Activated CD4-positive, alpha-beta T cell treated with anti-CD3 and anti-CD28 coated beads for 4 hours (primary cell): ENCODE measurements around the gene SCPEP1.
"Not testable (repeated sequence)": the region's sequence is repeated elsewhere in the genome, so short reads cannot be mapped to it uniquely, and the experiment has no call there.

ENCODE experiments used
- DNase-seq, 2 donors: peaks; one replicate each; pipeline ENCODE4 v3.0.0-alpha.2; 2020

The SCPEP1 gene, protein sequence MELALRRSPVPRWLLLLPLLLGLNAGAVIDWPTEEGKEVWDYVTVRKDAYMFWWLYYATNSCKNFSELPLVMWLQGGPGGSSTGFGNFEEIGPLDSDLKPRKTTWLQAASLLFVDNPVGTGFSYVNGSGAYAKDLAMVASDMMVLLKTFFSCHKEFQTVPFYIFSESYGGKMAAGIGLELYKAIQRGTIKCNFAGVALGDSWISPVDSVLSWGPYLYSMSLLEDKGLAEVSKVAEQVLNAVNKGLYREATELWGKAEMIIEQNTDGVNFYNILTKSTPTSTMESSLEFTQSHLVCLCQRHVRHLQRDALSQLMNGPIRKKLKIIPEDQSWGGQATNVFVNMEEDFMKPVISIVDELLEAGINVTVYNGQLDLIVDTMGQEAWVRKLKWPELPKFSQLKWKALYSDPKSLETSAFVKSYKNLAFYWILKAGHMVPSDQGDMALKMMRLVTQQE

DNA sequence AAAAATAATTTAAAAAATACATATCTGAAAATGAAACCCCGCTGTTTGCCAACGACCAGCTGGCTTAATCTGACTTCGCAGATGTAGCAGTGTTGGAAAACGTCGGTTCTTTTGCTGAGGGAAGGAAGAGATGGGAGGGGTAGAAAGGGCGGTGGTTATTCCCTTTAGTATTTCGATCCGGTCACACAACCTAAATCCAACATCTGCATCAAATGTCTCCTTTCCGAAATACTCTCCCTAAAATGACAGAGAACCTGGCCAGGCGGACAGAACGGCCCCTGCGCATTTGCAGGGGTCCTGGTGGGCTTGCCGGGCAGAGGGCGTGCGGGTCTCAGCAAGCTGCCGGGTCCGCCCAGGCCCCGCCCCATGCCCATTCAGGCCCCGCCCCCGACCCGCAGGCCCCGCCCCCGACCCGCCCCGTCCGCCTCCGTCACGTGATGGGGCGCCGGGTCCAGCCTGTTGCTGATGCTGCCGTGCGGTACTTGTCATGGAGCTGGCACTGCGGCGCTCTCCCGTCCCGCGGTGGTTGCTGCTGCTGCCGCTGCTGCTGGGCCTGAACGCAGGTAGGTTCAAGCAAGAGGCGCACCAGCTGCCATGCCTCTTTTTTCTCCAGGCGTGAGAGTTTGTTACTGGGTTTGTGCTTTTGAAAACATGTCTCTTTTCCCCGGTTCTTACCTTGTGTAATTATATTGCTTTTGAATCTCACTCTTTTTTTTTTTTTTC lies at the start of gene SCPEP1:
TSS of gene SCPEP1 (plus strand) at position 459 of the 723 bp plus-strand sequence. CDS start at position 488, 29 bp downstream.
- DNase-seq: peak; percentile 74 to 82

DNA sequence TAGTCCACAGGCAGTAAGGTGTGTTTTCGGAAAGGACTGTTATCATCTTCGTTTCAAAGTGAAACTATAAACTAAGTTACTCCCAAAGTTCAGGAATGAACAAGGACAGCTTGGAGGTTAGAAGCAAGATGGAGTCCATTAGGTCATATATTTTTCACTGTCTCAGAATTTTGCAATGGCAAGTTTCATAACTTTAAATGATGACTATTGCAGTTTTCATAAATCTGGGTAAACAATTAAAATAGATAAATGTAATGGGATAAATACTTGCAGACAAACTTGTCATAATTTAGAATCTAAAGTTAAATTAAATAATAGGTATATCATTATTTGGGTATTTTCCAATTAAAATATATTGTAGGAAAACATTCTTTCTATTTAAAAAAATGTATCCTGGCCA lies 49.3 kb upstream of the SCPEP1 start:
- no peak for DNase-seq

DNA sequence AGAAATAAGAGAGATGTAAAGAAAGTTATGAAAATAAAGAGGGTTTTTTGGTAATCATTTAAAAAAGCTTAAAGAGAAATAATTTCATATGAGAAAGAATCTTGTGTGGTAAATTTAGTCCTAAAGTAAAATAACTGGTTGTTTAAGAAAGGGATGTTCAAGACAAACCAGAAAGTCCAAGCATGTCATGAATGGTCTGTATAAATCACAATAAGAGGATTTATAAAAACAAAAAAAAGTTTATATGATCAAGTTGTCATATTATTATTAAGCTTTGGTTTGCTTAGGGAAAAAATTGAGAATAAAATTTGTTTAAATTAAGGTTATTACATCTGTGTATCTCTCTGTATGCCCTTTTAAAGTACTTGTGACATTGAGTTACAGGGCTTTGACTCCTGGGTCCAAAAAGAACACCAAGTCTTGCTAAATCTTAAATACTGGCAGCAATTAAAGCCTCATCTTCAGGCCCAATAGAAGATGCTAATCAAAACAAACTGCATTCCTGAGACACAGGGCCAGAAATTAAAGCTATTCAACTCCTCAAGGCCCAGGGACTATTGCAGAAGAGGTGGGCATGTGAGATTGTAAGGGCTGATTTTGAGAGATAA lies 48.5 kb upstream of the SCPEP1 start:
- no peak for DNase-seq

DNA sequence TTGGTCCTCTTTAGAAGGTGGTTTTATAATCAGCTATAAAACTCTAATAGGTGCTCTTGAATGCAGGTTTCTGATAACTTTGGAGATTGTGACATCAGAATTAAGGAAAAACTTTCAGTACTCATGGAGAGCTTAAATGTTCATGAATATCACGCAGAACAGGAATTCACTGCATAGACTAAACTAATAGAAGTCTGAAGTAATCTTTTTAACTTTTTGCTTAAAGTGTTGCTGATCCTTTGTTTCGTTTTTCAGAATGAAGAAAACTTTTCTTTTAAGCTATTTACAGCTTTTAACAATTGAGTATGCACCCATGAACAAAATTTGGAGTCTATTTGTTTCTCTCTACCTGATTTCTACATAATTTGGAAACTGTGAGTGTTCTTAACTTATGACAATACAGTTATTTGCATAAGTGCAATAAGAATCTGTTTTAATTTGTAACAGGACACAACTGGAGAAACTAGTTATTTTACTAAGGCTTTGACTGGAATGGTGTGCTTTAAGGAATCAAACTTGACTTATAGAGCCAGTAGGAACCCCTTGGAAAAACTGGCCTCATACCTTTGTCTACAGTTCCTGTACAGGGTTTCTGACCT lies 47.1 kb upstream of the SCPEP1 start:
- no peak for DNase-seq

DNA sequence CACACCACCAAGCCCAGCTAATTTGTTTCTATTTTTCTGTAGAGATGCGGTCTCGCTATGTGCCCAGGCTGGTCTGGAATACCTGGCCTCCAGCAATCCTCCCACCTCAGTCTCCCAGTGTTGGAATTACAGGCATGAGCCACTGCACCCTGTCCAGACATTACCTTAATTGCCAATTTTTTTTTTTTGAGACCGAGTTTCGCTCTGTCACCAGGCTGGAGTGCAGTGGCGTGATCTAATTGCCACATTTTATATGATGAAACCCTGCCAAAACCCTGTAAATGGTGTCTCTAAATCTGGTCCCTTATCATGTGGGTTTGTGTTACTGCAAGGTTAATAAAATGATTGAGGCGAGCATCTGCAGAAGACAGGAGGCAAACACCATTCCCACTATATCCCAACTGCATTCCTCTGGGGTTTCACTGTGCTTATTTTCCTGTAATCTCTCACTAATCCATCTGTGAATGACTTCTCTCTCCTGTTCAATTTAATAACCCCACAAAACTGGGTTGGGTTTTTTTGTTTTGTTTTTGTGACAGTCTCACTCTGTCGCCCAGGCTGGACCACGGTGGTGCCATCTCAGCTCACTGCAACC lies 44.7 kb upstream of the SCPEP1 start:
- DNase-seq: no peak

DNA sequence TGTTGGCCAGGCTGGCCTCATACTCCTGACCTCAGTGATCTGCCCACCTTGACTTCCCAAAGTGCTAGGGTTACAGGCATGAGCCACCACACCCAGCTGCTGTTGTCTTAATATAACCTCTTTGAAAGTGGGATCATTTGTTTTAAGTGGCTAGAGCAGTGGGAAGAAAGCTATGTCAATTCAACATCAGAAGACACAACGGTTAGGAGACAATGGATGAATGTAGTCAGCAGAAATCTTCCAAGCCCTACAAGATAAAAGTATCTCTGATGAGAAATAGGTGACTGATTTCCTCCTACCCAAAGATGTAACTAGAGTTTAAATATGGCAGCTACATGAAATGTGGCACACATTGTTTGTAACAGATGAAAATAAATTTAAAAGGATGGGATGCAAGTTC lies 44.1 kb upstream of the SCPEP1 start:
- no peak for DNase-seq

DNA sequence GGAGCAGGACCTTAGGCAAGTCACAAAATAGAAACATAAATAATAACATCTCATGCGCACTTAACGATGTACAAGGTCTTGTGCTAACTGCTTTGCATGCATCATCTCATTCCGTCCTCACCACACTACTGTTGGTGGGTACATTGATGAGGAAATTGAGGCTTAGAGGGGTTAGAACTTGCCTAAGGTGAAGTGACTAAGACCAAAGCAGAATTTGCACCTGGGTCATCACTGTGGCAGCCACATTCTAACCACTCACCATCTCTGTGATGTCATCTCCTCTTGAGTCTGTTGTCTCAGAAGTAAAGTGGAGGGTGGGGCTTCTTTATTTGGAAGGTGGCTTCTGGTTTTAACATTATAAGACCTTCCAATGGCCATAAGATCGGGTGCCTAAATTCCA lies 43.7 kb upstream of the SCPEP1 start:
- DNase-seq: no peak

DNA sequence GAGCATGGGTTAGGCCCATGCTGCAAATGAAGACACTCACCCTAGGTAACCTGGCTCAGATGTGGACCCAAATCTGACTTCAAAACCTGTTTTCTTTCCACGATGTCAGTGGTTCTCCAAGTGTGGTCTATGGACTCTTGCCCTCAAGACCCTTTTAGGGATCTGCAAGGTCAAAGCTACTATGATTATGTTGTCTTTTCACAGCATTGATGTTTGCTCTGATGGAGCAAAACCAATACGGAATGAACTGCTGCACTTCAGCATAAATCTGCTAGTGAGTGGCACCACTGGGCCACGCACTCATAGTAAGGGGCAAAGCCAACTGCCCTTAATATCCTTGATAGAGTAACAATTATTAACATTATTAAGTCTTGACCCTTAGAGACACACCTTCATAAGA lies 42.5 kb upstream of the SCPEP1 start:
- no peak for DNase-seq

DNA sequence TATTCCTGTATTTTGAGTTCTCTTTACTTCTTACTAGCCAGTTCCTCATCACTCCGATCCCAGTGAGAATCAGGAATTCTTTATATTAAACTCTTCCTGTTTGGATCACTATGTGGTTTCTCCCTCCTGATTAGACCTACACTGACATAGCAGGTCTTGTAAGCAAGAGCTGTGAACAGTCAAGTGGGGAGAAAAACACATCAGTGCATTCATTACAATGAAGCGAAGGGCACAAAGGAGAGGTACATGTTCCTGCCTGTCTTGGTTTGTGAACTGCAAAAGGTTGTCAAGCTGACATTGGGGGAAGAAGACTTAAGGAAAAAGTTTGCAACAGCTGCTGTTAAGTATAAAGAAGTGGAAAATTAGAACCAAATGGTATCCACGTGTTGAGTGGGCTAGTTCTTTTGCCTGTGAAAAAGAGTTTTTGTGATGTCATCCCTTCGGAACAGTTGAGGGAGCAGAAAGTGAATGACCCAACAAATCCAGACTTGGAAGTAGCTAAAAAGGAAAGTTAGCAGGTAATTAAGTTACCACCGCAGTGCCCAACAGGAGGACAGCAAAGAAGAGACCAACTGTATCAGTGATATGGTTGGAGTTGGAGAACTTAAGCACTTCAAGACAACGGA lies 41.1 kb upstream of the SCPEP1 start:
- no peak for DNase-seq

DNA sequence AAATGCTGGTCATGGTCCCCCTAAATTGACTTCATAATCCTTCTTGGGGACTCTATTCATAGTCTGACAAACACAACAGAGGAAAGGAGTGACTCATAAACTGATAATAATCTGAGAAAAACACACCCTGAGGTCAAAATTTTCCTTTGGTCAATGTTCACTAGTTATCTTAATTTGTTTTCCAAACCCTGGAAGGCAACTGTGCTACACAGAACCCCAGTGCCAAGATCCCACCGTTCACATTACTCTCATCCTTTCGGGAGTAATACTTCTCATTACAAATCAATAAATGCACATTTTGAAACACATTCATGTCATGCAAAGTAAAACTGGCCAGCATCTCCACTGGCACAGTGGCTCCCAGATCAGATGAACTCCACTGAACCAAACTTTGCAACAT lies 40.2 kb upstream of the SCPEP1 start:
- no peak for DNase-seq

DNA sequence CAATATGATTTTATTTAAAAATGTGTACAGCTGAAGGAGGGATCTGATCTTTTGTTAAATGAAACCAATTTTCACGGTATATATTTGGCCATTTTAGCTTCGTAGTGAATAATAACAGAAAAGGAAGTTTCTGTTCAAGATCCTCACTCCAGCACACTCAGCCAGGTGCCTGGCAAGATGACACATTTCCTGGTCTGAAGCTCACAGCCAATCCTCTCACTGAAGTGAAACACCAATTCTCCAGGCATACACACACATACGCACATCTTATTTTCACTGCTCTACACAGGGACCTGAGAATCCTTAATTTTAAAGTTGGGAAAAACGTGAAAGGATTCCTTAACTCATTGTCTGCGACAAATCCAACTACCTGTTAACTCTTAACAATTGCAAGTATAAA lies 39.7 kb upstream of the SCPEP1 start:
- not testable (repeated sequence) for DNase-seq

DNA sequence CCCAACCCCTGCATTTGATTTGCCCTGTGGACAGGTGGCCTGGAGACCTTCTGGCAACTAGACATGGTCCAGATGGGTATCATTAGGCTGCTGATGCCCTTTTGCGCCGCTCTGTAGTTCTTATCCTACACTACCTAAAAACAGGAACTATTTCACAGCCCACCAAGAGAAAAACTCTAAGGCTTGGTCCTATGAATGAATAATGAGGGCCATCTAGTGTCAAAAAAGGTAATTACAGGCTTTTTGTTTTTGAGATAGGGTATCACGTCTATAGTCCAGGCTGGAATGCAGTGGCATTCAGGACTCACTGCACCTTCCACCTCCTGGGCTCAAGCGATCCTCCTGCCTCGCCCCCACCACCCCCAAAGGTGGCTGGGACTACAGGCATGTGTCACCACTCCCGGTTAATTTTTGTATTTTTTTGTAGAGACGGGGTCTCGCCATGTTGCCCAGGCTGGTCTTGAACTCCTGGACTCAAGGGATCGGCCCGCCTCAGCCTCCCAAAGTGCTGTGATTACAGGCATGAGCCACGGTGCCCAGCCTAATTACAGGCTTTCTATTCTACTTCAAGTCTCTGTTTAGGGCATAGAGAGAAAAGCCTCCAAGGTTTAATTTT lies 38.0 kb upstream of the SCPEP1 start:
- no peak for DNase-seq

DNA sequence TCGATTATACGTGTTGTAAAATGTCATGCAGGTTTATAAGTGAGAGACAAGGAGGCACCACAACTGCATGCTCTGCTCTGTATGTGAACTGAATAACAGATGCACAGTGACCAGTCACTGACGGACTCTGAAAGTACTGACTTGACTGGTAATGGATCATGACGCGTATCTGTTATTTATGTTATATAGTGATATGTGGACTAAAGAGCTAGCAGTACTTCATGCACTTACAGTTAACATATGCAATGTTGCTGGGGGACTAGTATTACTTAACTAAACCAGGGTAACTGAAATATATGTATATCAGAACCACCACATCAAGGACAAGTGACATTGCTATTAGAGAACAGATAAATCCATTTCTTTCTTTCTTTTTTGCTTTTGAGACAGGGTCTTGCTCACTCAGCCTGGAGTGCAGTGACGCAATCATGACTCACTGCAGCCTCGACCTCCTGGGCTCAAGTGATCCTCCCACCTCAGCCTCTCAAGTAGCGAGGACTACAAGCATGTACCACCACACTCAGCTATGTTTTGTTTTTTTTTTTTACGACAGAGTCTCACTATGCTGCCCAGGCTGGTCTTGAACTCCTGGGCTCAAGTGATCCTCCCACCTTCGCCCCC lies 34.3 kb upstream of the SCPEP1 start:
- no peak for DNase-seq

DNA sequence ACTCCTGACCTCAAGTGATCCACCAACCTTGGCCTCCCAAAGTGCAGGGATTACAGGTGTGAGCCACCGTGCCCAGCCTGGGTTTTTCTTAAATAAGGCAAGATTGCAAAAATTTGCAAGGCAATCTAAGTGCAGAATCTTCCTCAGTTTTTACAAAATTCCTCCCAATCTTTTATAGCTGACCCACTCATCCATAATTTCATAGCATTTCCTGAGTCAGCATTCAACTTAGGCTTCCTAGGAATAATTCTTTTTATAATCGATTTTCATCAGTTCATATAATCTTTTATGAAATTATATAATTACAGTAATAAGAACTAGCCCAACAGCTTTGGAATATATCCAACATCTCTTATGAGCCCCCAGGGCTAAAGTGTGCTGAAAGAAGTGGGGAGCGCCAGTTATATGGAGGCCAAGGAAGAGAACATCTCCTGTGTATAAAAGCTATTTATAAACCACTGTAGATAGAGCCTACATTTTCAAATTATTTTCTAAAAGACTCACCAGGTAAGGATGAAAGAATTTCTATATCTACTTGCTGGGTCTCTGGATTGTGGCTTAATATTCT lies 31.9 kb upstream of the SCPEP1 start:
- no peak for DNase-seq

DNA sequence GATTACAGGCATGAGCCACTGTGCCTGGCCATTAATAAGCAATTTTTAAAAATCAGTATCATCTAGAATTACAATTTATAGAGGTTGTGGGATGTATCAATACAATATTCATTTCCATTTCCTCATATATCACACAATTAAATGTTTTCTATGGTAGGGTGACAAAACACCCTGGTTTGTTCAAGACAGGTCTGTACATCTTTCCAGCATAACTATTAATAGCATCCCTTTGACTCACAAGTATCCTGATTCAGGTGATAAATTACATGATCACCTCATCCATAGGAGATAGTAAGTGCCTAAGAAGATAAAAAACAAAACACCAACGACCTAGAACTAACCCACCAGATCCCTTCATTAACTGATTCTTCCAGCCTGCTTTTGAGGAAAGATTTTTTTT lies 30.2 kb upstream of the SCPEP1 start:
- no peak for DNase-seq

DNA sequence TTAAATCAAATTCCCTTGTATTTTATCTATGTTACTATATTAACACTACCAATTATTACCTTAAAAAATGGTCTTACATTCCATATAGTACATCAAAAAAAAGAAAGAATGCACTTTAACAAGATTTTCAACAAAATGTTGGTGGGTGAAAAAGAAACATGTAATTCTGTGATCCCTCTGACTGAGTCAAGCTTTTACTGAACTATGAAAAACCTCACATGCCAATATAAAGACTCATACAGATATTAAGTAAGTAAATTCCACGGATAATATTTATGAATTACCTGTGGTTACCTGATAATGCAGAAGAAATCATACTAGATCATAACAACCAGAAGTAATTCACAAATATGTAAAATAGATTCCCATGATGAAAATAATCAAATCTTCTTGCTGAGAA lies 29.4 kb upstream of the SCPEP1 start:
- DNase-seq: no peak

DNA sequence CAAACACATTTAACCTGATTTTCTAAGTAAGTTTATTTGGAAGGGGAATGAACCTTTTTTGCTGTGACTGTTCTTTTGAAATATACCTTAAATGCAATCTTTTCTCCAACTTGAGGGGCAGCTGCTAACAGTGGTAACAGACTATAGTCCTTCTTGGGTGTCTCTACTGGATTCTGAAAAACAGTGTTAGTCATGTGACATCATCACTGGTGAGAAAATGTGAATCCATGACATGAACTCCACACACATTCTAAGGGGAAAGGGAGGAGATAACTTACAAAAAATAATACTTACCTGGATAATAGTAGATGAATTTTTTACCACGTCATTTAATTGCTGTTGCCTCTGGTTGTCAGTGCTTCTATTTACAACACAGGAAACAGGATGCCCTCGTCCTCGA lies 28.3 kb upstream of the SCPEP1 start:
- no peak for DNase-seq

DNA sequence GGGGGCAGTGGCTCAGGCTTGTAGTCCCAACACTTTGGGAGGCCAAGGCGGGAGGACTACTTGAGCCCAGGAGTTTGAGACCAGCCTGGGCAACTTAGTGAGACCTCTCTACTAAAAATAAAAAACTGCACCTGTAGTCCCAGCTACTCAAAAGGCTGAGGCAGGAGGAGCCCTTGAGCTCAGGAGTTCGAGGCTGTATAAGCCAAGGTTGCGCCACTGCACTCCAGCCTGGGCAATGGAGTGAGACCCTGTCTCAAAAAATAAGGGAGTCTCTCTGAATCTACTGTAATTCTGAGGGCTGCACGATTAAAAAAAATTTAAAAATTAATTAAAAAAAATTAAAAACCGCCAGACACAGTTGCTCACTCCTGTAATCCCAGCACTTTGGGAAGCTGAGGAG lies 20.9 kb upstream of the SCPEP1 start:
- no peak for DNase-seq

DNA sequence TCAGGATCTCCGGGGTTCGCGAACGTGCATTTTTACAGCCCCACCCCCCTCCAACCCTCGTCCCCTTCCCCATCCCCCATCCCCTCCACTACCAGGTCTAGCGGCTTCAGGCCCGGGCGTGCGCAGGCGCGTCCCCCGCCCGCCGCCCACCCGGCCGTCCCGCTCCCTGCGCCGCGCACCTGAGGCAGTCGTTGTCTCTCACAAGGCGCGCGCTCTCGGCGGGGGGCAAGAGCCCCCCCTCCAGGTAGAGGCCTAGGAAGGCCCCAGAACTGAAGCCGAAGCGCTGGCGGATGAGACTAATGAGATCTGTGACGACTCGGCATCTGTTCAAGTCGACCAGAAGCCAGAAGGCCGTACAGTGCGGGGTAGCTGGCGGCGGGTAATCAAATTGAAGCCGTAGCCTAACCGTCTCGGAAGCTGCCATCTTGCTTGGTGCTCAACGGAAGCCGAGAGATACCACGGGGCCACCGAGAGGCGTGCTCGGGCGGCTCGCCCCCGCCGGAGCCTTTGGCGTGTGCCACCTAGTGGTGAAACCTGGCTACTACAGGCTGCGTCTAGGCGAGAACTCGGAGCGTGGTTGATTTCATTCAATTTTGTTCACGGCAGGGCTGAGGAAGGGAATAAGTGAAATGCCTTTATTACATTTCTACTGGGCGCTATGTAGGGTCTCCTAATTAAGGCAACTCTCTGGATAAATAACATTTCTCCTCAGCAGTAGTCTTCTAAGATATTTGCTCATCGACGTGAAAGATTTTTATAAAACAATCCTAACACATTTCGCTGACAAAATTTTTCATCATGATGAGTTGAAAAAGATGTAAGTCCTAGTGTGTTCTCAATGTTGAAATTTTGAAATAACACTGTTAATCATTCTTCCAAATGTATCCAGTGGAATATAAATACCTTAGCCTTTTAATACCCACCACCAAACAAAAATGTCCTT lies 17.1 kb upstream of the SCPEP1 start, which contains the start of gene COIL:
TSS of gene COIL (minus strand) at position 455 of the 943 bp plus-strand sequence. CDS start at position 424, 31 bp downstream.
- DNase-seq: peak; percentile 90 to 96

DNA sequence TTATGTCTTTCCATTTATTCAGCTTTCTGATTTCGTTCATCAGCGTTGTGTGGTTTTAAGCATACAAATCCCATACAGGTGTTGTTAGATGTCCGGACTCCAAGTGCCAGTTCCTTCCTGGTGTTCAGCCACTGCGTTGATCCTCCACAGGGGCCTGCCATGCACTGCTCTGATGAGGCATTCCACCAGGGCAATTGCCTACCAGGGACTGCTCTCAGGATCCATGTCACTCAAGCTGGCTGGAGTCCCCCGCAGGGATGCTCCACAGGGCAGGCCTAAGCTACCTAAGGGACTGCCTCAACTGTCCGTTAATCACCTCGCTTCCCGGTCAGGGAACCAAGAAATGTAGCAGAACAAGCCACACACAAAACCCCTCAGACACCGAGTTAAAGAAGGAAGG lies 12.7 kb upstream of the SCPEP1 start:
- DNase-seq: not testable (repeated sequence)
